T-cell (primary cell): ENCODE measurements around the gene MBOAT7. TPM values are rescaled to one million over a fixed set of nuclear protein-coding genes. Genes with fewer than 3 reads are reported as not detected.

Source experiments
- ATAC-seq, 4 experiments: fragments of 200-7000 bp in 3 of 4; fragments of 150-1000 bp in 1 of 4; cut with Tn5 transposase; replicated peaks in 1 of 4; 1 replicate in 3 of 4; 2 replicates in 1 of 4; pipeline ENCODE4 v1.10.0; 2021; ENCODE audit warnings: moderate library complexity in 3 of 4, mild to moderate bottlenecking in 2 of 4, moderate number of reproducible peaks in 1 of 4
- CTCF ChIA-PET, 2 donors: fragments of 300-600 bp; sonication (Branson Sonifier 250); formaldehyde crosslinking; loops; one replicate each; lab custom pipeline; 2022; ENCODE audit warnings: antibody characterized with exemption in 2 of 2; lab: Charles Lee
- POLR2A ChIA-PET, 2 donors: fragments of 300-600 bp; sonication (Branson Sonifier 250); formaldehyde crosslinking; loops; one replicate each; lab custom pipeline; 2022; ENCODE audit warnings: antibody characterized with exemption in 2 of 2; lab: Charles Lee
- DNase-seq, 35 experiments: peaks; one replicate each; pipeline versions ENCODE4 v3.0.0 to v3.0.0-alpha.2; 2013 to 2023
- H3K27ac ChIP-seq: one replicate; pipeline ENCODE4 v1.5.1; 2013; ENCODE audit warnings: low read length
- H3K27me3 ChIP-seq, 2 experiments: replicated peaks in 1 of 2; 1 replicate in 1 of 2; 2 replicates in 1 of 2; pipeline versions ENCODE4 v1.6.1 to v1.7.0; 2013; ENCODE audit warnings: low read length in 1 of 2, mixed read lengths in 1 of 2; ENCODE audit not compliant: control insufficient read depth in 2 of 2, insufficient read depth in 2 of 2; ENCODE audit errors: extremely low read depth in 1 of 2
- H3K36me3 ChIP-seq, 2 donors: 1 replicate in 1 of 2; 2 replicates in 1 of 2; pipeline versions ENCODE4 v1.6.1 to v1.7.0; 2013; ENCODE audit warnings: low read length in 1 of 2; ENCODE audit not compliant: control insufficient read depth in 2 of 2, insufficient read depth in 1 of 2; ENCODE audit errors: extremely low read depth in 1 of 2
- H3K4me1 ChIP-seq, 2 experiments: 1 replicate in 1 of 2; 2 replicates in 1 of 2; pipeline versions ENCODE4 v1.6.1 to v1.7.0; 2013; ENCODE audit warnings: low read length in 2 of 2, mixed read lengths in 1 of 2; ENCODE audit not compliant: insufficient read depth in 2 of 2, control insufficient read depth in 1 of 2; ENCODE audit errors: extremely low read depth in 1 of 2
- H3K4me3 ChIP-seq, 2 donors: 1 replicate in 1 of 2; 2 replicates in 1 of 2; pipeline versions ENCODE4 v1.5.1 to v1.7.0; 2013; ENCODE audit warnings: mild to moderate bottlenecking in 2 of 2, low read length in 1 of 2, moderate library complexity in 1 of 2; ENCODE audit not compliant: control insufficient read depth in 1 of 2; ENCODE audit errors: extremely low read depth in 1 of 2
- H3K9me3 ChIP-seq: 2 replicates; pipeline ENCODE4 v1.7.0; 2013
- H3K27ac Mint-ChIP-seq, 2 donors: one replicate each; pipeline ENCODE4 v1.8.0; 2020 to 2021; ENCODE audit warnings: mild to moderate bottlenecking in 2 of 2, mixed read lengths in 2 of 2
- H3K27me3 Mint-ChIP-seq, 2 donors: one replicate each; pipeline ENCODE4 v1.8.0; 2021 to 2022; ENCODE audit warnings: mixed read lengths in 2 of 2
- H3K36me3 Mint-ChIP-seq: one replicate; pipeline ENCODE4 v1.8.0; 2021; ENCODE audit warnings: mixed read lengths
- H3K4me1 Mint-ChIP-seq, 3 donors: one replicate each; pipeline ENCODE4 v1.8.0; 2020 to 2022; ENCODE audit warnings: mixed read lengths in 3 of 3, mild to moderate bottlenecking in 1 of 3
- H3K4me3 Mint-ChIP-seq, 3 donors: one replicate each; pipeline ENCODE4 v1.8.0; 2020 to 2022; ENCODE audit warnings: mild to moderate bottlenecking in 3 of 3, mixed read lengths in 3 of 3, moderate library complexity in 3 of 3
- H3K9me3 Mint-ChIP-seq, 3 donors: one replicate each; pipeline ENCODE4 v1.8.0; 2020 to 2022; ENCODE audit warnings: mixed read lengths in 3 of 3
- WGBS: methylation state at CpG from one replicate; pipeline ENCODE4 v1.1.5; 2013; ENCODE audit warnings: missing lambda C conversion rate; ENCODE audit not compliant: insufficient coverage; 5-methylcytosine and 5-hydroxymethylcytosine counted together
- total RNA-seq, 35 experiments: library from RNA in 6 of 35; stranded (reverse) in 6 of 35; fragments of 120-200 nt in 1 of 35; gene quantifications; one replicate each; pipeline versions ENCODE4 v1.2.1 to v1.2.4 and lab custom pipeline; 2013 to 2026

Gene MBOAT7
- total RNA-seq, 5 donors from 2014 or later (not counting 1 experiment from before 2014, with no cell fraction given), result 24.0 to 44.8 (median 38.9) TPM

DNA sequence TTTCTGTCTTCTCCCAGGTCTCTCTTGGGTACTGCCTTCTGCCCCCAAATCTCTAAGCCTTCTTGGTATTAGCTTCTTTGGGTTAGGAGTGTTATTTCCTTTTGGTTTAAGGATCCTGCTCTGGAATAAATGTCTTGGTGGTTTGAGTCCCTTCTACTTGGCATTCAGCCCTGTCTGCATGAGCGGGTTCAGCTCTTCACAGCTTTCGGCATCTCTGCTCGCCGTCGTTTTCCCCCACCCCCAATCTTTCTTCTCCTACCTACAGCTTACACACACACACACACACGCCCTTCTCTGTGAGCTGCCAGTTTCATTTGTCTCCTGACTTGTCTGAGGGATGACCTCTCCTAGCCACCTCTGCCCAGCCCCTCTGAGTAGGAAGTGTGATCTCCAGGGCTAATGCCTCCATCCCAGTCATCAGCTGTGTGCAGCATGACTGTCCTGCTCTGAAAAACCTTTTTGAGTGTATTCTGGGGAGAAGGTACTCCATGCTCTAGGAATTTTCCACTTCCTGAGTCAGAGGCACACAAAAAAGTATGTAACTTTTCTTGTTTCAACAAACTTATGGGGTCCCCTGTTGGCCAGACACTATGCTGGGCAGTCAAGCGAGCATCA, 47.1 kb downstream of the MBOAT7 start:
- no peaks in the 10 kb centered on the region for H3K9me3 ChIP-seq
- no peak overlapping the region for H3K27ac ChIP-seq
- ChIA-PET CTCF (no interaction called here), POLR2A (no interaction called here)
- H3K4me3 ChIP-seq, result no peak overlapping the region
- Mint-ChIP-seq H3K27me3 (no peaks in the 10 kb centered on the region), H3K27ac (peak overlapping the region in 1 of 2 donors; percentile 51), H3K36me3 (peaks cover 41% of the 10 kb centered on the region), H3K4me3 (no peak overlapping the region), H3K9me3 (no peaks in the 10 kb centered on the region), H3K4me1 (peaks cover 37 to 41% (median 37%) of the 10 kb centered on the region in 3 donors)
- H3K4me1 ChIP-seq, result peaks cover 4 to 34% of the 10 kb centered on the region in 2 experiments
- H3K36me3 ChIP-seq, result peaks cover 15 to 72% of the 10 kb centered on the region in 2 donors
- H3K27me3 ChIP-seq, result no peaks in the 10 kb centered on the region
- DNase-seq (no peak), ATAC-seq (no peak)
- WGBS, result no CpG with 5 or more reads among the region's 7 CpGs

DNA sequence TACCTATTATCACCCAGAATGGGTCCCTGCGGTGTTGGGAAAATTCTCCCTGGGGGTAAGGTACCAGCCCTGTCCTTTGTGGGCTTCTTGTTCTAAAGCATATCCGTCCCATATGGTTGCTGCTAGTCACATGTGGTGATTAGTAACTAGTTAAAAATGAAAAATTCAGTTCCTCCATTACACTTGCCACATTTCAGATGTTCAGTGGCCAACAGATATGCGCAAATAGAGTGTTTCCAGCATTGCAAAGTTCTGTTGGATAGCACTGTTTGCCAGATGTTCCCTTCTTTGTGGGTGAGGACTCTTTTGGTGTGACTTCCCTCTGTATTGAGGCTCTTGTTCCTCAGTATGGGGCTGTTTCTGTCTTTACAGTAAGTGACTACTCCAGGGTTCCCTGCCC, 48.0 kb downstream of the MBOAT7 start:
- Mint-ChIP-seq H3K27ac (no peak overlapping the region), H3K9me3 (no peaks in the 10 kb centered on the region), H3K4me3 (no peak overlapping the region), H3K27me3 (no peaks in the 10 kb centered on the region), H3K4me1 (peaks cover 42 to 46% (median 42%) of the 10 kb centered on the region in 3 donors), H3K36me3 (peaks cover 32% of the 10 kb centered on the region)
- H3K36me3 ChIP-seq, result peaks cover 15 to 63% of the 10 kb centered on the region in 2 donors
- peaks cover 8 to 39% of the 10 kb centered on the region in 2 experiments for H3K4me1 ChIP-seq
- H3K9me3 ChIP-seq, result no peaks in the 10 kb centered on the region
- ChIA-PET CTCF (no interaction called here), POLR2A (no interaction called here)
- H3K27ac ChIP-seq, result no peak overlapping the region
- no CpG with 5 or more reads among the region's 3 CpGs for WGBS
- H3K4me3 ChIP-seq, result no peak overlapping the region
- ATAC-seq (no peak), DNase-seq (no peak)
- H3K27me3 ChIP-seq, result no peaks in the 10 kb centered on the region

DNA sequence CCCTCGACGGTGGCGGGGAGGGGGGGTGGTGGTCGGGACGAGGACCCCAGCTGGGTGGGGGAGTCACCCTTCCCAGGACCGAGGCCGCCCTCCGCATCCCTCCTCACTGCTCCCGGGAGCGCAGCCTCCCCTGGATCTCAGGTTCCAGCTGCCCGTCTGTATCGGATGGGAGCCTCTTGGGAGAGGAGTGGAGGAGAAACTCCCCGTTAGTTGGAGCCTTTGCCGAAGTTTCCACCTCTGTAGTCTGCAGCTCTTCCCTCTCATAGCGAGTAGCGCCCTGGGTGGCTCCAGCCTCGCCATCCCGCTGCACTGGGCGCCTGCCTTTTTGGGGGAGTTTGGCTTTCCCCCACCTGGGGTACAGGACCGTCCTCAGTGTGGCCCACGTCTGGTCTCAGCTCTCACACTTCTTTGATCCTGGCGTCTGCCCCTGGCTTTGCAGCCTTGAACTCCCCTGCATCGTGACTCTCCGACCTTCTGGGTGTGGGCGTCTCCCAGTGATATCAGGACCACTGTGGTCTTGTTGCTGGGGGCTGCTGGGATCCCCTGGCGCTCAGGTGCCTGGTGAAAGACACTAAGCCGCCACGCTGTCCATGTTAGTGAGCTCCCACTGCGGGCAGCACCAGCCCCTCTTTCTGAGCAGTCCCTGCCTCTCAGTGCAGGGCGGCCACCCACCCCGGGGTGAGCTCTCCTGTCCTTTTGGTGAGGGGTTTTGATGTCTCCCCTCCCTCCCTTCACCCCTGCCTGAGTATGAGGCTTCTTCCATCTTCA, 50.7 kb downstream of the MBOAT7 start:
- ATAC-seq, result no peak
- 17% methylated on average over 10 of the region's 31 CpGs for WGBS
- peaks cover 15% of the 10 kb centered on the region for H3K36me3 Mint-ChIP-seq
- Histone ChIP-seq H3K9me3 (no peaks in the 10 kb centered on the region), H3K4me1 (peaks cover 13 to 47% of the 10 kb centered on the region in 2 experiments), H3K36me3 (peaks cover 6 to 36% of the 10 kb centered on the region in 2 donors), H3K4me3 (peak overlapping the region; percentile 26 to 73), H3K27me3 (peaks cover 0 to 5% of the 10 kb centered on the region in 2 experiments), H3K27ac (peak overlapping the region; percentile 16)
- peak overlapping the region; percentile 89 to 91 for H3K27ac Mint-ChIP-seq
- H3K27me3 Mint-ChIP-seq, result no peaks in the 10 kb centered on the region
- POLR2A ChIA-PET, result interaction anchor here in 1 of 2 donors (0.6 kb wide), 1 partner anchor 12 kb away, joined by 6 read pairs; no protein-coding TSS in a partner anchor
- no peaks in the 10 kb centered on the region for H3K9me3 Mint-ChIP-seq
- H3K4me3 Mint-ChIP-seq, result peak overlapping the region; percentile 78 to 88 (median 87)
- peak in 1 of 35 experiments; percentile 31 for DNase-seq
- H3K4me1 Mint-ChIP-seq, result peaks cover 49 to 57% (median 54%) of the 10 kb centered on the region in 3 donors
- CTCF ChIA-PET, result no interaction called here

DNA sequence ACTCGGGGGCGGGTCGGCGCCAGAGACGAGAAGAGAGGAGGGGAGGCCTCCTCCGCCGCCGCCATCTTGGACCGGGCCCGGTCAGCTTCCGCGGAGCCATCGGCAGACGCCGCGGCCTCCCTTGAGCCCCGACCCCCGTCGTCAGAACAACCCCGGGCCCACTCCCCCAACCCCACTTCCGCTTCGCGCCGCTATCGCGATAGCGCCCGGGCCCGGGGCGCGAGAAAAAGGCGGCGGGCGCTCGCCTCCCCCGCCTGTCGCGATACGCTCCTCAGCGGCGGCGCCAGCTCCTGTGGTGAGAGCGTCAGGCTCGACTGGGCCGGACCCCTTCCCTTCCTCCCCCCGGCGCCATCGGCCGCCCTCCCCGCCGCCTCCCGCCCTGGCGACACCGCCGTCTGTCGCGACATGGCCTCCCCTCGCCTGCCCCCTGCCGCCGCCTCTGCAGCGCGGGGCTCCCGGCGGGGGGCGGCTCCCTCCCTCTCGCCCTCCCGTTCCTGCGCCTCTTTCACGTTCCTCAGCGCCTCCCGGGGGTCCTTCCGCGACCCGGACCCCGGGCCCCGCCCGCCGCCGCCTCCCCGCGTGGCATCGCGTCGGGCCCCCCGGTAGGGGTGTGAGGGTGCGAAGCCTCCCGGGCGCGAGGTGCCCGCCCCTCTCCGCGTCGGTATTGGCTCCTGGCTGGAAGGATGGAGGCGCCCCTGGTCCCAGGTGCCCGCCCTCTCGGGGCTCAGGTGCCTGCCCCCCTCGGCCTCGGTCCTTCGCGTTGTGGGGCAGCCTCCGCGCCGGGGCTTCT, 51.5 kb downstream of the MBOAT7 start, which contains the start of gene CNOT3:
Gene CNOT3, plus strand, starts transcription at position 64 of the 790 bp plus-strand sequence. CDS start 5,217 bp downstream, outside the sequence.
- Mint-ChIP-seq H3K4me1 (peaks cover 49 to 57% (median 54%) of the 10 kb centered on the region in 3 donors), H3K36me3 (peaks cover 7% of the 10 kb centered on the region), H3K27me3 (no peaks in the 10 kb centered on the region), H3K9me3 (no peaks in the 10 kb centered on the region), H3K4me3 (peak within 1 kb of the TSS; percentile 78 to 88 (median 87)), H3K27ac (peak within 1 kb of the TSS; percentile 90 to 92)
- under 1% methylated on average over 75 of the region's 103 CpGs for WGBS
- DNase-seq (peak in 23 of 35 experiments; percentile 12 to 55 (median 33)), ATAC-seq (no peak)
- peaks cover 13 to 51% of the 10 kb centered on the region in 2 experiments for H3K4me1 ChIP-seq
- H3K27ac ChIP-seq, result peak within 1 kb of the TSS; percentile 70
- CTCF ChIA-PET, result interaction anchor here in 1 of 2 donors (0.5 to 1.9 kb wide), 13 partner anchors 19 to 1534 kb away, joined by 3 to 26 read pairs (median 4); partner anchors contain the start of genes LENG1, MBOAT7, PRPF31 and RPS9
- H3K4me3 ChIP-seq, result peak within 1 kb of the TSS; percentile 67 to 73
- no peaks in the 10 kb centered on the region for H3K9me3 ChIP-seq
- H3K36me3 ChIP-seq, result peaks cover 2 to 28% of the 10 kb centered on the region in 2 donors
- peaks cover 0 to 5% of the 10 kb centered on the region in 2 experiments for H3K27me3 ChIP-seq
- POLR2A ChIA-PET, result interaction anchor here (0.8 to 1.7 kb wide), 13 partner anchors 13 to 1983 kb away, joined by 3 to 30 read pairs (median 6); partner anchors contain the start of genes LENG1 (in 1 of the 2), LENG8 (in 1 of the 2), MBOAT7 (in 1 of the 2) and PRPF31 (in 1 of the 2)

DNA sequence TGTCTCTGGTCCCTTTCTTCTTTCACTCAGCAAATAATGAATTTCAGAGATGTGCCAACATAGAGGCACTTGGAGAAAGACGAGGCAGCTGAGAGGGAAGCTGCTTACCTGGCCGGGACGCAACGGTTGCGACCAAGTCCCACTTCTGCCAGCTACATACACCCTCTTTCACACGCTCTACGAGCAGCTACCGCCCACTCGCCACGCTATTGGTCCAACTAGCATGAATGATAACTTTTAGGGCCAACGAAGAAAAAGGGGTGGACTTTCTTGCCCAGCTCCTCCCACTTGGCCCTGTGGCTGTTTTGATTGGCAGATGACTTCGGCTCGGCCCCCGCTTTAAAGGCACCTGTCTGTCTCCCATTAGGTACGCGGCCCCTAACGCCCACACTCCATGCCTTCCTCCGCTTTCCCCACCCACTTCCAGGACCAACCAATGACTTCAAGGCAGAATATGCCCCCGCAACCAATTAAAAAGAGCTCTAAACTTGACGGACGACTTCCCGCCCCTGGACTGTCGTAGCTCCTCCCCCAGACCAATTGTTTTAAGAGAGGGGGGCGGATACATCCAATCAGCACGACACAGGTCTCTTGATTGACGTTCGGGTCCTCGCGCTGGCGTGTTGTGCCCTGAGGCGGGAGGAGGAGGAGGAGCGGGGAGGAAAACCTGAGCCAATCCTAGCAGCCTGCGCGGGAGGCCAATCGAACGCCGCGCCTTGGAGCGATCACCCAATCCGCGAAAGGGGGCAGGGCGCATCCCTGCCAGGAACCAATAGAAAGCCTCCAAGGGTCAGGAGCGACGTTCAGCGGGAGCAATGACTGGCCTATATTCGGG, 52.3 kb downstream of the MBOAT7 start:
- ATAC-seq (peak; percentile 80 to 84 (median 81)), DNase-seq (peak; percentile 95 to 100 (median 99))
- Mint-ChIP-seq H3K4me1 (peaks cover 47 to 53% (median 50%) of the 10 kb centered on the region in 3 donors), H3K27ac (peak overlapping the region; percentile 90 to 92), H3K36me3 (peaks cover 3% of the 10 kb centered on the region), H3K9me3 (no peaks in the 10 kb centered on the region), H3K27me3 (no peaks in the 10 kb centered on the region), H3K4me3 (peak overlapping the region; percentile 78 to 87 (median 85))
- H3K27me3 ChIP-seq, result peaks cover 0 to 5% of the 10 kb centered on the region in 2 experiments
- POLR2A ChIA-PET, result interaction anchor here (0.8 to 1.7 kb wide), 15 partner anchors 12 to 1984 kb away, joined by 3 to 30 read pairs (median 5); partner anchors contain the start of genes PRPF31 (in 2 of the 2), TFPT (in 2 of the 2), LENG1 (in 1 of the 2) and LENG8 (in 1 of the 2)
- H3K9me3 ChIP-seq, result no peaks in the 10 kb centered on the region
- CTCF ChIA-PET, result interaction anchor here in 1 of 2 donors (0.5 to 1.9 kb wide), 16 partner anchors 20 to 1534 kb away, joined by 3 to 26 read pairs (median 4); partner anchors contain the start of genes LENG1, MBOAT7, PRPF31 and RPS9
- peaks cover 0 to 20% of the 10 kb centered on the region in 2 donors for H3K36me3 ChIP-seq
- under 1% methylated on average over 32 of the region's 46 CpGs for WGBS
- H3K27ac ChIP-seq, result peak overlapping the region; percentile 70
- H3K4me3 ChIP-seq, result peak overlapping the region; percentile 67 to 73
- peaks cover 13 to 51% of the 10 kb centered on the region in 2 experiments for H3K4me1 ChIP-seq
